GM06990 (cell line): ENCODE results near the gene PRTFDC1.

Source experiments
- DNase-seq: peaks from one replicate; pipeline ENCODE4 v3.0.0-alpha.2; 2011; ENCODE audit not compliant: insufficient read length; ENCODE audit errors: extremely low read depth
- H3K27me3 ChIP-seq: replicated peaks from 2 replicates; pipeline ENCODE4 v1.6.0; 2011; ENCODE audit warnings: low read length; ENCODE audit not compliant: control insufficient read depth, insufficient read depth
- H3K36me3 ChIP-seq: 2 replicates; pipeline ENCODE4 v1.5.1; 2011; ENCODE audit warnings: low read length; ENCODE audit not compliant: control insufficient read depth, insufficient read depth
- H3K4me3 ChIP-seq: replicated peaks from 2 replicates; pipeline ENCODE4 v1.5.1; 2011; ENCODE audit warnings: low read depth, mild to moderate bottlenecking, control low read depth, low read length
- TF ChIP-seq, protein P1 (sequence below): IDR thresholded peaks from 2 replicates; pipeline ENCODE4 v1.5.1; 2011; ENCODE audit warnings: low read length, control low read depth, mild to moderate bottlenecking, inconsistent platforms; ENCODE audit not compliant: insufficient read depth, poor library complexity, severe bottlenecking

PRTFDC1 gene

DNA sequence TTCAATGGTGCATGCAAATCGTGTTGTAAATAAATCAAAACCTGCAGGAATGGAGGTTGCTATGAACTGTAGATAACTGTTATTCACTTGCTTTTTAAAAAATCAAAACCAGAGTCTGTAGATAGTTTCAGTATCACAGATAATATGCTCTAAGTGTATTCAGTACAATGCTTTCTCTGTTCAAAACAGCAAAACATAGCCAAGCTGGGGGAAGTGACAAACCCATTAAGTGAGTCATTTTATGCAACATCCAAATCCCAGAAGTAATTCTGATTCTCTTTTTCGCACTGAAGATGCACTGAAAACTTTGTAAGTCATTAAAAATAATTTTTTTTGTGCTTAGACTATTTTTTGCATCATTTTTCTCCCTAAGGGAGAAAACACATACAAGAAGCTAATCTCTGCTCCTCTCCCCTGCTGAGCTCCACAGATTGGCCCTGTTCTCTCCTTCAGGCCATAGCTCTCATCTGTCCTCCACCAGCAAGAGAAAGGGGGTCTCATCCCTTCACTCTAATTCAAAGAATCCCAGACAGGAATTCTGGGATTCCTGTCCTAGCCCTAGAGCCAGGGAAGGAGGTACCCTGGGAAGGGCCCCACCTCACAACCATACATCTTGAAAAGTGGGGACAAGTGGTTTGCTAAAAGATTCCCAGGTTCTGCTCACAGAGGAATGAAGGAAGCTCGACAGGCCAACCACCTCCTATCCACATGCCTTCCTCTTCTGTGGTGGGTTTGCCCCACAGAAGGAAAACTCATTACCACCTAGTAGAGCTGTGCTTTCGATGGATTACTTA lies 4.9 kb downstream of the PRTFDC1 start:
- Histone ChIP-seq H3K27me3 (no peaks in the 10 kb centered on the region), H3K4me3 (no peak overlapping the region), H3K36me3 (no peaks in the 10 kb centered on the region)
- DNase-seq = no peak
- TF ChIP-seq, protein P1, sequence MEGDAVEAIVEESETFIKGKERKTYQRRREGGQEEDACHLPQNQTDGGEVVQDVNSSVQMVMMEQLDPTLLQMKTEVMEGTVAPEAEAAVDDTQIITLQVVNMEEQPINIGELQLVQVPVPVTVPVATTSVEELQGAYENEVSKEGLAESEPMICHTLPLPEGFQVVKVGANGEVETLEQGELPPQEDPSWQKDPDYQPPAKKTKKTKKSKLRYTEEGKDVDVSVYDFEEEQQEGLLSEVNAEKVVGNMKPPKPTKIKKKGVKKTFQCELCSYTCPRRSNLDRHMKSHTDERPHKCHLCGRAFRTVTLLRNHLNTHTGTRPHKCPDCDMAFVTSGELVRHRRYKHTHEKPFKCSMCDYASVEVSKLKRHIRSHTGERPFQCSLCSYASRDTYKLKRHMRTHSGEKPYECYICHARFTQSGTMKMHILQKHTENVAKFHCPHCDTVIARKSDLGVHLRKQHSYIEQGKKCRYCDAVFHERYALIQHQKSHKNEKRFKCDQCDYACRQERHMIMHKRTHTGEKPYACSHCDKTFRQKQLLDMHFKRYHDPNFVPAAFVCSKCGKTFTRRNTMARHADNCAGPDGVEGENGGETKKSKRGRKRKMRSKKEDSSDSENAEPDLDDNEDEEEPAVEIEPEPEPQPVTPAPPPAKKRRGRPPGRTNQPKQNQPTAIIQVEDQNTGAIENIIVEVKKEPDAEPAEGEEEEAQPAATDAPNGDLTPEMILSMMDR = no peak

DNA sequence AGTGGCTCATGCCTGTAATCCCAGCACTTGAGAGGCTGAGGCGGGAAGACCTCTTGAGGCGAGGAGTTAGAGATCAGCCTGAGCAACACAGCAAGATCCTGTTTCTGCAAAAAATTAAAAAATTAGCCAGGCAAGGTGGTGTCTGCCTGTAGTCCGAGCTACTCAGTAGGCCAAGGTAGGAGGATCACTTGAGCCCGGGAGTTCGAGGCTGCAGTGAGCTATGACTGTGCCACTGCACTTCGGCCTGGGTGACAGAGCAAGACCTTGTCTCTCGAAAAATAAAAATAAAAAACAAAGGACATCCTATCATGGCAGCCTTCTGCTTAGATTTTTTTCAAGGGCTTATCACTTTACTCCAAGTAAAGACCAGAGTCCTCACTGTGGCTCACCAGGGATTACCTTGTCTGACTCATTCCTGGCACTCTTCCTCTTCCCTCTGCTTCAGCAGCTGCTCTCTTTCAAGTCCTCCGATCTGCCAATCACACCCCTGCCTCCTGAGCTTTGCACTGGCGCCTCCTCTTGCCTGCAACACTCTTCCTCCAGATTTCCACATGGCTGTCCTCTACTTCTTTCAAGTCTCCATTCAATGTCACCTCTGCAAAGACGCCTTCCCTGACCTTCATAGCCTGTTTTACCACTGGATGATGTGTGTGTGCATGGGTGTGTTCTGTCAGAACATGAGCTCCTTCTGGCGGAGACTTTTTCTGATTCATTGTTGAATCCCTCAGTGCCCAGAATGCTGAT lies 7.7 kb downstream of the PRTFDC1 start:
- no peak for DNase-seq
- TF ChIP-seq, protein P1 = no peak
- Histone ChIP-seq H3K27me3 (no peaks in the 10 kb centered on the region), H3K36me3 (no peaks in the 10 kb centered on the region), H3K4me3 (no peak overlapping the region)

DNA sequence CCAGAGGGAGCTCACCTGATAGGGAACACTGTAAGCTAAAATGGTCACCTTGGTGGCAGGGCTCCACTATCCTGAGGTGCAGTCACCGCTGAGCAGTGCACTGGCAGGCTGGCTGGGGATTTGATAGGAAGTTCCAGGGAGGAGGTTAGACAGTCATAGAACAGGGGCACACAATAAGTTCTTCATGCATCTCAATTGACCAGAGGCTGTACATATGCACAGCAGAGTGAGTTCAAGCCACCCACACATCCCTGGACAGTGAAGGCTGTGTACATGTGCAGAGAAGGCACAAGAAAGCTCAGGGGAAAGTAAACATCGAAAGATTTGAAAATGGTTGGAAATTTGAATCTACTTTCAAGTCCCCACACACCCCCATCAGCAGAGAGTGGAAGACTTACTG lies 13.9 kb downstream of the PRTFDC1 start:
- H3K4me3 ChIP-seq = no peak overlapping the region
- no peaks in the 10 kb centered on the region for H3K36me3 ChIP-seq
- TF ChIP-seq, protein P1 = no peak
- H3K27me3 ChIP-seq = no peaks in the 10 kb centered on the region
- DNase-seq = no peak

DNA sequence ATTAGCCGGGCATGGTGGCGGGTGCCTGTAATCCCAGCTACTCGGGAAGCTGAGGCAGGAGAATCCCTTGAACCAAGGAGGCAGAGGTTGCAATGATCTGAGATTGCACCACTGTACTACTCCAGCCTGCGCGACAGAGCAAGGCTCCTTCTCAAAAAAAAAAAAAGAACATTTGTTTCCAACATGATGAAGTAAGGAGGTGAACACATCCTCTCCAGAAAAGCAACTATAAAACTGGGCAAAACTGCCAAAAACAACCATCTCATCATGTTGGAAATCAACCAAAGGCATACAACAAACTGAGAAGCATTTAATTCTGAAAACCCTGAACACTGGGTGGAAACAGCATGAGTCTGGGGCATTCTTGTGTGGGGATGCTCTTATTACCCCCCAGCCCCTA lies 14.3 kb downstream of the PRTFDC1 start:
- no peak for DNase-seq
- H3K36me3 ChIP-seq = no peaks in the 10 kb centered on the region
- TF ChIP-seq, protein P1 = no peak
- no peaks in the 10 kb centered on the region for H3K27me3 ChIP-seq
- no peak overlapping the region for H3K4me3 ChIP-seq

DNA sequence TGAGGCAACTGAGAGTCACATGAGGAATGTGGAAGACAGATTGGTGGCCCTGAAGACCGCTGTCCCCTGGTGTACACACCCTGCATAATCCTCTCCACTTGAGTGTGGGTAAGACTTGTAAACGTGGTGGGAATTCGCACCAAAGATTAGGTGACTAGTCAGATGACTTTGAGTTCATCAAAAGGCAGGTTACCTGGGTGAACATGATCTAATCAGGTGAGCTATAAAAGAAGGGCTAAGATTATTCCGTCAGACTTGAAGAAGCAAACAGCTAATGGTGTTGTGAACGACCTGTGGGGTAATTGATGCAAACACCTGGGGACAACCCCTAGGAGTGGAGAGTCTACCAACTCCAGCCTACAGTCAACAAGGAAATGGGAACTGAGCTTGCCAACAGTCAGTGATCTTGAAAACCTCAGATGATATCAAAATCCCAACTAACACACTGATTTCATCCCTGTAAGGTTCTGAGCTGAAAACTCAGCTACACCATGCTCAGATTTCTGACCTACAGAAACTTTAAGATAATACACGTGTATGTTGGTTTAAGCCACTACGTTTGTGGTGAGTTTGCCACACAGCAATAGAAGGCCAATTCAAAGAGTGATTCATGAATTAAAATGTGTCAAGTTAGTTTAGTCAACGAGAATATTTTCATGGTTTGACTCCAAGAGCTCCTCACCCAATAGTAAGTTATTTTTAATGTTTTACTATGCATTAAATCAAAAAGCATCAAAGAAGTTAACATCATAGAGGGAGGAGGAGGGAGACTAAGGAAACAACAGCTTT lies 16.7 kb downstream of the PRTFDC1 start:
- Histone ChIP-seq H3K4me3 (no peak overlapping the region), H3K27me3 (no peaks in the 10 kb centered on the region), H3K36me3 (no peaks in the 10 kb centered on the region)
- TF ChIP-seq, protein P1 = peak; percentile 9
- no peak for DNase-seq
